Epithelial cell of proximal tubule (primary cell): Measurements from ENCODE around the gene HDDC2. TPM values are rescaled to one million over a fixed set of nuclear protein-coding genes. Genes with fewer than 3 reads are reported as not detected.

ENCODE experiments used
- DNase-seq: peaks from one replicate; pipeline ENCODE4 v3.0.0-alpha.2; 2011; ENCODE audit warnings: low read depth
- H3K4me3 ChIP-seq: 2 replicates; pipeline ENCODE4 v1.5.1; 2011; ENCODE audit warnings: low read depth, mild to moderate bottlenecking, low read length
- CTCF ChIP-seq: conservative IDR thresholded peaks from 2 replicates; pipeline ENCODE4 v1.5.1; 2012; ENCODE audit warnings: low read depth, mild to moderate bottlenecking, low read length
- total RNA-seq: library from RNA; depleted of rRNA; stranded (reverse); fragments of >200 nt; gene quantifications from 2 replicates; pipeline ENCODE4 v1.2.3, GENCODE V29; 2015

Gene HDDC2
- total RNA-seq, 1 donor from 2014 or later = 66.4 TPM

- TF ChIP-seq CTCF = no peak
- no peak for DNase-seq
- H3K4me3 ChIP-seq = no peak overlapping the region
These were observed 13.8 kb upstream of the HDDC2 start for GRCh38 chr6:125315548-125315947.

DNA sequence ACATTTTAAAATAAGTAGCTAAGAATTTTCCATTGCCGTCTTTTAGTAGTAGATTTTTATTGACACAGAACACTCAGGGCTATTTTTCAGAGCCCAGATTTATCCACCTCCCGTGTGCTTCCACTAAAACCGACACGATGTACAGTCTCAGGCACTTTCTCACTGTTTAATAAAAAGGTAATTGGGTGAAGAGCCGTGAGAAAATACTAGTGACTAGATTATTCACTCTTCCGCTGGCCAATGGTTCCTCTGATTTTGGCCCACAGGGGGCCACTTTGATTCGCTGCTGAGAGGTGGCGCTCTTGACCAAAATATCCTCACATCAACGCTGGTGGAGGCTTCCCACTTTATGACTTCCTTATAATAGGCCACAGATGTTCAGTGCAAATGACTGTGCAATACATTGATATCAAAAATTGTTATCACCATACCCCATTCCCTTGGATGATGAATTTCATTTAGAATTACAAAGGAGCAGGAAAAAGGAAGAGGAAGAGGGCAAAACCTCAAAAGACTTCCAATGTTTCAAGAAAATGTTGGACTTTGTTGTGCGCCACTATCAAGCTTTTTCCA is 12.3 kb upstream of the HDDC2 start:
- no peak for DNase-seq
- H3K4me3 ChIP-seq = no peak overlapping the region
- TF ChIP-seq CTCF = peak; percentile 94

DNA sequence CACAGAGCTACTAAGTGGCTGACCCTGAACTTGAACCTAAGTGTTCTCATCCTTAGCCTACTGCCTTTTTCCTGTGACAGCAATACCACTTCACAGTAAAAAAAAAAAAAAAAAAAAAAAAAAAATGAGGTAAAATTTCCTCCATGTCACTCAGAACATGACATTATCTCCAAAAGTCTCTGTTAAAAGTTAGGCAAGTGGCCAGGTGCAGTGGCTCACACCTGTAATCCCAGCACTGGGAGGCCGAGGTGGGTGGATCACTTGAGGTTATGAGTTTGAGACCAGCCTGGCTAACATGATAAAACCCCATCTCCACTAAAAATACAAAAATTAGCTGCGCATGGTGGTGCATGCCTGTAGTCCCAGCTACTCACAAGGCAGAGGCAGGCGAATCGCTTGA is 11.2 kb upstream of the HDDC2 start:
- no peak overlapping the region for H3K4me3 ChIP-seq
- no peak for DNase-seq
- no peak for TF ChIP-seq CTCF

- DNase-seq = no peak
- no peak overlapping the region for H3K4me3 ChIP-seq
- TF ChIP-seq CTCF = no peak
These were observed 10.7 kb upstream of the HDDC2 start for GRCh38 chr6:125312478-125312877.

- TF ChIP-seq CTCF = peak; percentile 79
- no peak overlapping the region for H3K4me3 ChIP-seq
- DNase-seq = no peak
These were observed 9.4 kb upstream of the HDDC2 start for GRCh38 chr6:125310994-125311649.

DNA sequence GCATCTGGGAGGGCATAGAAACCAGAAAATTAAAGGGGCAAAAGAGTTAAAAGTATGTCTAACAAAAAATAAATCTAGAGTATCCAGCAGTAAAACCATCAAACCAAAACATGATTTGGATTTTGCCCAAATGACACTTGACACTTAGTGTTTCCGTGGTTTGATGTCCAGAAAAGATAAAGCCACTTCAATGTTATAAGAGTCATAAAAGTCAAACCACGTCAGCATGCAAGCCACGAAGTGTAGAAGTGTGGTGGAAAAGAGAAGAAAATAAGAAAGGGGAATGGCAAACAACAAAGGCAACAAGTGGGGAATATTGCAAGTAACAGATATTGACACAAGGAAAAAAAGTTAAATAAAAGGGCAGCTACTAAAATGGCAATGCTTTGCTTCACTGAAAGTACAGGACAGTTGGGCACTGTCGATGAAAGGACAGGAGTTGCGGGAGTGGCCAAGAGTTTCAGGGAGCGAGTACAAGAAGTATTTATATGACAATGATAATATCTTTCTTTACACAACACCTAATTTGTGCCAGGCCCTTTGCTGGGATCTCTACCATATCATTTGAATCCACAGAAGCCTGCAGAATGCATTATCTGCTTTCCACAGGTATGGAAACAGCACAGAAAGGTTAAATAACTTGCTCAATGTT is 6.3 kb upstream of the HDDC2 start:
- no peak for TF ChIP-seq CTCF
- DNase-seq = no peak
- H3K4me3 ChIP-seq = no peak overlapping the region
